GM23338 (cell line): ENCODE measurements around the gene SMC1A.
"Not testable (repeated sequence)": the region's sequence is repeated elsewhere in the genome, so short reads cannot be mapped to it uniquely, and the experiment has no call there.

Experiments used
- CTCF ChIP-seq, 2 experiments: fragments of 200-600 bp in 1 of 2; sonication (generic) in 1 of 2; conservative IDR thresholded peaks; 2 replicates each; pipeline versions ENCODE4 v1.5.1 to v1.6.1; 2016 to 2017; ENCODE audit warnings: antibody characterized with exemption in 2 of 2, low read depth in 2 of 2, mild to moderate bottlenecking in 2 of 2, moderate library complexity in 1 of 2
- EZH2 ChIP-seq: fragments of 200-600 bp; sonication (generic); IDR thresholded peaks from one replicate; pipeline ENCODE4 v1.8.0; 2017; ENCODE audit warnings: antibody characterized with exemption, mild to moderate bottlenecking, low read depth; ENCODE audit not compliant: unreplicated experiment
- POLR2AphosphoS5 ChIP-seq: IDR thresholded peaks from 2 replicates; pipeline ENCODE4 v1.6.1; 2016; ENCODE audit warnings: antibody characterized with exemption, low read depth

- TF ChIP-seq POLR2AphosphoS5; CTCF (conservative IDR thresholded peaks at IDR 0.05; ENCODE audit: low read depth in 2 of 2); EZH2: not testable (repeated sequence)
Observed at GRCh38 chrX:53420351-53420750, 2.1 kb downstream of the SMC1A start.
